MM.1S (cell line): ENCODE results near the gene EXTL1.

Experiments
- EZH2 ChIP-seq: fragments of 300-600 bp; sonication (generic); optimal IDR thresholded peaks from 2 replicates; pipeline ENCODE3; 2017; ENCODE audit warnings: low read depth, mild to moderate bottlenecking, antibody characterized with exemption, low read length, mixed read lengths
- EZH2phosphoT487 ChIP-seq: fragments of 300-600 bp; sonication (generic); IDR thresholded peaks from 2 replicates; pipeline ENCODE4 v1.6.1; 2018; ENCODE audit warnings: antibody characterized with exemption, low read length

DNA sequence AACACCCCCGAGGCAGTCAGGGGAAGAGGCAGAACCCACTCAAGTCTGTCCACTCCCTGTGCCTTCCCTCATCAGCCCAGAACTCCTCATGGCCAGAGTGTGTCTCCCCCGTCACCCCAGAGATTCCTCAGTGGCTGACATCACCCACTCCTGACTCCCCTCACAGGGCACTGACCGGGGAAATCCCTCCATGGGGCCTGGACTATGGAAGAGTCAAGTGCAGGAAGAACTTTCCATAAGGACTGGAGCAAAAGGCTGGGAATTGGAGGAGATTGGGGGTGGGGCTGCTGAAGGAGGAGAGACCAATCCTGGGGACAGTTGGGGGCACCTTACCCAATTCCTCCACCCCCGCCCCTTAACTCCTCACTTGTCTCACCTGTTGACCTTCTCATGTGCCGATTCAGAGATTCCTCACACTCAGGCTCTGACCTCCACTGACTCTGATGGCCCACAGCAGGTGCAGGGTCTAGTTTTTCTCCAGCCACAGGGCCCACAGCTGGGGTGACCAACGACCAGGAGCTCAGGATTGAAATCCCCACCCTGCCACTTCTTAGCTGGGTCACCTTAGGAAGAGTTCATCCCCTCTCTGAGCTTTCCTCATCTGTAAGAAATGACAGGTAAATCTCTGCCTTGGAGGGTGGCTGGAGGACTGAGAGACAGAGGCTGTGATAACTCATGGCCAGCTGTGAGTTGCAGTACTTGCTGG, 481 bp upstream of the EXTL1 start:
- TF ChIP-seq EZH2phosphoT487 (no peak), EZH2 (no peak)
